OCI-LY1 (cell line): Measurements from ENCODE around the gene EEPD1.

Experiments used
- CTCF ChIP-seq: fragments of 200-600 bp; sonication (generic), shearing (Covaris generic); IDR thresholded peaks from 2 replicates; pipeline ENCODE4 v1.5.1; 2017; ENCODE audit warnings: mild to moderate bottlenecking, antibody characterized with exemption, low read length, moderate library complexity, mixed read lengths
- EZH2 ChIP-seq: fragments of 200-600 bp; sonication (generic), shearing (Covaris generic); IDR thresholded peaks from 2 replicates; pipeline ENCODE4 v1.8.0; 2017; ENCODE audit warnings: borderline replicate concordance, mixed run types, mild to moderate bottlenecking, antibody characterized with exemption, low read length, moderate library complexity, mixed read lengths

- TF ChIP-seq CTCF (peak; percentile 100), EZH2 (no peak)
Measured at GRCh38 chr7:36291387-36292316, 138.6 kb downstream of the EEPD1 start.
